ENCODE measurements around the gene SUSD6. TPM values are rescaled to one million over a fixed set of nuclear protein-coding genes. Genes with fewer than 3 reads are reported as not detected.

Gene SUSD6
- total RNA-seq, 4 donors from 2014 or later = 37.5 to 70.4 (median 44.5) TPM

DNA sequence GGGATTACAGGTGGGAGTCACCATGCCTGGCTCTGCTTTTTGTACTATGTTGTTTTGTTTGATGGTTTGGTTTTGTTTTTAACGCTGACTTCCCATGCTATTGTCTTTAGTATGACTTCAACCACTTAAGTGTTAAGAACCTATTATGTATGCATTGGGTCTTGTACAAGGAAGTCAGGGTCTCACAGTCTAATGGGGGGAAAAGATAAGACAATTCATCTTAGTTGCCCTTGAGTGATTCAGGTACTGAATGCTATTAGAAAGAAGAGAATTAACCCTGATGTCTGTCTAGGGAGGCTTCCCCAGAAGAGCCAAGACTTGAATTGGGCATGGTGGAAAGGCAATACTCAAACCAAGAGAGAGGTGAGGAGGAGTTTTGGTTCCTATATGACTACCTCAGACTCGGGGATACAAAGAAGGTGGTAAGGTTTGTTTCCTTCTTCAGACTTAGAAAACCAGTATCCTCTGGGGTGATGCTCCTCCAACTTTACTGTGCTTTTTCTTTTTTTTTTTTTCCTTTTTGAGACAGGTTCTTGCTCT, 64.6 kb downstream of the SUSD6 start:
- no peaks in the 10 kb centered on the region for H3K9me3 ChIP-seq
- H3K36me3 ChIP-seq = no peaks in the 10 kb centered on the region
- H3K4me1 ChIP-seq = peaks cover 42 to 60% of the 10 kb centered on the region in 2 donors
- WGBS, 2 donors = 78 to 82% methylated on average over 2 of the region's 2 CpGs
- no peaks in the 10 kb centered on the region for H3K27me3 ChIP-seq
- no peak for DNase-seq
- intact Hi-C loops (cut with DNase I) = no loop called here
- H3K4me3 ChIP-seq (replicated peaks in 1 of 3) = no peak overlapping the region
- peak overlapping the region in 1 of 3 donors; percentile 71 for H3K27ac ChIP-seq
- TF ChIP-seq POLR2A (IDR thresholded peaks at IDR 0.05) = no peak
- TF ChIP-seq, protein P1, sequence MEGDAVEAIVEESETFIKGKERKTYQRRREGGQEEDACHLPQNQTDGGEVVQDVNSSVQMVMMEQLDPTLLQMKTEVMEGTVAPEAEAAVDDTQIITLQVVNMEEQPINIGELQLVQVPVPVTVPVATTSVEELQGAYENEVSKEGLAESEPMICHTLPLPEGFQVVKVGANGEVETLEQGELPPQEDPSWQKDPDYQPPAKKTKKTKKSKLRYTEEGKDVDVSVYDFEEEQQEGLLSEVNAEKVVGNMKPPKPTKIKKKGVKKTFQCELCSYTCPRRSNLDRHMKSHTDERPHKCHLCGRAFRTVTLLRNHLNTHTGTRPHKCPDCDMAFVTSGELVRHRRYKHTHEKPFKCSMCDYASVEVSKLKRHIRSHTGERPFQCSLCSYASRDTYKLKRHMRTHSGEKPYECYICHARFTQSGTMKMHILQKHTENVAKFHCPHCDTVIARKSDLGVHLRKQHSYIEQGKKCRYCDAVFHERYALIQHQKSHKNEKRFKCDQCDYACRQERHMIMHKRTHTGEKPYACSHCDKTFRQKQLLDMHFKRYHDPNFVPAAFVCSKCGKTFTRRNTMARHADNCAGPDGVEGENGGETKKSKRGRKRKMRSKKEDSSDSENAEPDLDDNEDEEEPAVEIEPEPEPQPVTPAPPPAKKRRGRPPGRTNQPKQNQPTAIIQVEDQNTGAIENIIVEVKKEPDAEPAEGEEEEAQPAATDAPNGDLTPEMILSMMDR (IDR thresholded peaks at IDR 0.05) = no peak

DNA sequence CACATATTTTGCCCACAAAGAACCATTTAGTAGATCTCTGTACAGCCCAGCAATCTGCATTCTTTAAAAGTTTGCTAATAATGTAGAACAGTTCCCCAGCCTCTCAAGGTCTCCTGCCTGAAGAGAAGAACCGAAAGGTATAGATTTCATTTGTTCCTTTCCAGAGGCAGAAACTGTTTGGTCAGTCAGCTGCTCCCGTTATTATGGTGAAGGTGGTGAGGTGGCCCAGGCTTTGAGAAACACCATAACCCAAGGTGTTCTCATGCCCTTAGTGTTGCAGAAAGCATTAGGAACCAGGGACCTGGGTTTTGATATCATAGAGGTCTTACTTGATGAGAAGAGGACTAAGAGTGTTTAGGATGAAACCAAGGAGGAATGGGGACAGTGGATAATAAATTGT, 65.3 kb downstream of the SUSD6 start:
- WGBS, 2 donors = 87 to 100% methylated on average over 2 of the region's 2 CpGs
- no peak for TF ChIP-seq POLR2A (IDR thresholded peaks at IDR 0.05)
- TF ChIP-seq, protein P1 (IDR thresholded peaks at IDR 0.05) = no peak
- Histone ChIP-seq H3K36me3 (no peaks in the 10 kb centered on the region), H3K4me1 (peaks cover 34 to 54% of the 10 kb centered on the region in 2 donors), H3K27ac (no peak overlapping the region), H3K4me3 (replicated peaks in 1 of 3) (no peak overlapping the region), H3K27me3 (no peaks in the 10 kb centered on the region), H3K9me3 (no peaks in the 10 kb centered on the region)
- no peak for DNase-seq
- intact Hi-C loops (cut with DNase I) = no loop called here

DNA sequence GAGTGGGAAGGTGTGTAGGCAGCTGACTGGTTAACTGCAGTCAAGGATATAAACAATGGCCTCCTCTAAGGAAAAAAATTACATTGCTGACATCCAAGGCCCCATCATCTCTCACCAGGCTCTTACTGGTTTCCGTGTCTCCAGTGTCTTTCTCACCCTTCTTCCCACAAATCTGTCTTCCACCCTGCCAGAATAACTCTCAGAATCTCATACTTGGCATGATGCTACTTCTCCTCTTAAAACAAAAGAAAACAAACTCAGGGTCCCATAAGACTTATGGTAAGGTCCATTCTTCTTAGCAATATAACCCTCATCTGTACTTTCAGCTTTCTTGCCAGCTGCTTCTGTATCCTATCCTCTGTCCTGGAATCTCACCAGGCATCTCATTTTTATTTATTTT, 68.9 kb downstream of the SUSD6 start:
- no peak for DNase-seq
- intact Hi-C loops (cut with DNase I) = no loop called here
- Histone ChIP-seq H3K36me3 (no peaks in the 10 kb centered on the region), H3K27me3 (no peaks in the 10 kb centered on the region), H3K4me3 (replicated peaks in 1 of 3) (no peak overlapping the region), H3K9me3 (no peaks in the 10 kb centered on the region), H3K27ac (no peak overlapping the region), H3K4me1 (peaks cover 39 to 54% of the 10 kb centered on the region in 2 donors)
- TF ChIP-seq, protein P1 (IDR thresholded peaks at IDR 0.05) = no peak
- no peak for TF ChIP-seq POLR2A (IDR thresholded peaks at IDR 0.05)
- 72 to 88% methylated on average over 1 of the region's 1 CpG for WGBS, 2 donors

DNA sequence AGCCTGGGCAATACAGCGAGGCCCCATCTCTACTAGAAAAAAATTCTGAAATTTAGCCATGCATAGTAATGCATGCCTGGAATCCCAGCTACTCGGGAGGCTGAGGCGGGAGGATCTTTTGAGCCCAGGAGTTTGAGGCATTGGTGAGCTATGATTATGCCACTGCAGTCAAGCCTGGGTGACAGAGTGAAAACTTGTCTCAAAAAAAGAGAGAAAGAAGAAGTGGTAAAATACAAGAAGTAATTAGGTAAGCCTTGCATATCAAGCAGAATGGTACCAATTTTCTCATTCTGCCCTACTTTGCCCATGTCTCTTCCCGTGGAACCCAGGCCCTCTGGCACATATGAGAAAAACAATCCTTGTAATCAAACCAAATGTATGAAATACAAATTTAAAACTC, 70.7 kb downstream of the SUSD6 start:
- 85 to 89% methylated on average over 4 of the region's 4 CpGs for WGBS, 2 donors
- peaks cover 47 to 64% of the 10 kb centered on the region in 2 donors for H3K4me1 ChIP-seq
- H3K4me3 ChIP-seq (replicated peaks in 1 of 3) = no peak overlapping the region
- intact Hi-C loops (cut with DNase I) = no loop called here
- H3K27me3 ChIP-seq = no peaks in the 10 kb centered on the region
- H3K36me3 ChIP-seq = no peaks in the 10 kb centered on the region
- DNase-seq = no peak
- H3K9me3 ChIP-seq = no peaks in the 10 kb centered on the region
- H3K27ac ChIP-seq = peak overlapping the region in 2 of 3 donors; percentile 6 to 78
- TF ChIP-seq POLR2A (IDR thresholded peaks at IDR 0.05) = no peak
- TF ChIP-seq, protein P1 (IDR thresholded peaks at IDR 0.05) = no peak

DNA sequence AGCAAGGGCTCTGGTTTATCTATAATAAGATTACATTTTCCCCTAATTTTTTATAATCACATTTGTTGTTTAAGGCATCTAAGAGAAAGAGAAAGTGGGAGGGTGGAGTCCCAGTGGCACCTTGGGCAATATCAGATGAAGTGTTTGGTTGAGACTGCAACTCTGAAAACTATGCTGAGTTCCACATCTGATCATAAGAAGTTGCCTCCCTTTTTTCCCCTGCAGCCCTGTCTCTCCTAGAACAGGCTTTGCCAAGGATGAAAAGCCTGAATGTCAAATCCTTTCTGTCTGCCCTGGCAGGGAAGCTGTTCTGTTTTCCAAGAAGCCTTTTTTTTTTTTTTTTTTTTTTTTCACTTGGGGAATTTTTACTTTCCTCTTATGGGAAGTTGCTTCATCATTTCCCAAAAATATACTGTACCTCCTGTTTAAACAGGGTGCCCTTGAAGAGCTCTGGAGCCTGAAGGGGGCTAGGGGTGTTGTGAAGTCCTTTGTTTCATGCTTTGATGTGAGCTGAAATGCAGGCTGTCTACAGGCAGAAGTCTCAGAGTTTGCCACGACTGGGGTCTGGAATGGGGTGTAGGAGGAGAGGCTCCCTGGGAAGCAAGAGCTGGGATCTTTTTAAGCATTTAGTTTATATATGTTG, 71.3 kb downstream of the SUSD6 start:
- H3K4me3 ChIP-seq (replicated peaks in 1 of 3) = no peak overlapping the region
- 60 to 67% methylated on average over 1 of the region's 1 CpG for WGBS, 2 donors

More for the DNA sequence above, 71.3 kb downstream of the SUSD6 start:
- Histone ChIP-seq H3K4me1 (peaks cover 52 to 69% of the 10 kb centered on the region in 2 donors), H3K36me3 (no peaks in the 10 kb centered on the region), H3K27me3 (no peaks in the 10 kb centered on the region), H3K27ac (peak overlapping the region; percentile 25 to 78 (median 30)), H3K9me3 (no peaks in the 10 kb centered on the region)
- intact Hi-C loops (cut with DNase I) = no loop called here
- DNase-seq = no peak
- TF ChIP-seq, protein P1 (IDR thresholded peaks at IDR 0.05) = no peak
- TF ChIP-seq POLR2A (IDR thresholded peaks at IDR 0.05) = no peak
